ENCODE measurements around the gene GIT2.

Gene GIT2

GRCh38 chr12:109951136-109951535 lies 45.0 kb downstream of the GIT2 start:
- Histone ChIP-seq H3K4me3 (ENCODE audit: low read length) (no peak overlapping the region), H3K4me2 (ENCODE audit: low read length) (no peak overlapping the region), H3K27me3 (ENCODE audit: control insufficient read depth, low read length) (no peaks in the 10 kb centered on the region), H3K79me2 (ENCODE audit: control insufficient read depth, low read length) (no peaks in the 10 kb centered on the region), H3F3A (ENCODE audit: control insufficient read depth, insufficient read depth) (0 out of 2 replicates have a peak, but pooled peaks cover 5% of the 10 kb centered on the region), H3K36me3 (ENCODE audit: control insufficient read depth, low read length) (peaks cover 87% of the 10 kb centered on the region), H3K27ac (ENCODE audit: low read depth, low read length) (no peak overlapping the region), H3K9me2 (replicated peaks; ENCODE audit: control insufficient read depth, low read length) (no peaks in the 10 kb centered on the region), H3K4me1 (ENCODE audit: control insufficient read depth, low read length) (peaks cover 16% of the 10 kb centered on the region), H3K9me3 (ENCODE audit: control insufficient read depth, insufficient read depth, low read length) (no peaks in the 10 kb centered on the region), H4K20me1 (ENCODE audit: control insufficient read depth, insufficient read depth, low read depth, low read length) (0 out of 2 replicates have a peak, but pooled peaks cover 3% of the 10 kb centered on the region)
- TF ChIP-seq, protein P1, sequence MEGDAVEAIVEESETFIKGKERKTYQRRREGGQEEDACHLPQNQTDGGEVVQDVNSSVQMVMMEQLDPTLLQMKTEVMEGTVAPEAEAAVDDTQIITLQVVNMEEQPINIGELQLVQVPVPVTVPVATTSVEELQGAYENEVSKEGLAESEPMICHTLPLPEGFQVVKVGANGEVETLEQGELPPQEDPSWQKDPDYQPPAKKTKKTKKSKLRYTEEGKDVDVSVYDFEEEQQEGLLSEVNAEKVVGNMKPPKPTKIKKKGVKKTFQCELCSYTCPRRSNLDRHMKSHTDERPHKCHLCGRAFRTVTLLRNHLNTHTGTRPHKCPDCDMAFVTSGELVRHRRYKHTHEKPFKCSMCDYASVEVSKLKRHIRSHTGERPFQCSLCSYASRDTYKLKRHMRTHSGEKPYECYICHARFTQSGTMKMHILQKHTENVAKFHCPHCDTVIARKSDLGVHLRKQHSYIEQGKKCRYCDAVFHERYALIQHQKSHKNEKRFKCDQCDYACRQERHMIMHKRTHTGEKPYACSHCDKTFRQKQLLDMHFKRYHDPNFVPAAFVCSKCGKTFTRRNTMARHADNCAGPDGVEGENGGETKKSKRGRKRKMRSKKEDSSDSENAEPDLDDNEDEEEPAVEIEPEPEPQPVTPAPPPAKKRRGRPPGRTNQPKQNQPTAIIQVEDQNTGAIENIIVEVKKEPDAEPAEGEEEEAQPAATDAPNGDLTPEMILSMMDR (IDR thresholded peaks at IDR 0.05; ENCODE audit: low read depth, low read length, poor library complexity, severe bottlenecking) = no peak
- no peak for TF ChIP-seq EZH2phosphoT487 (IDR thresholded peaks at IDR 0.05; ENCODE audit: borderline replicate concordance, low read length)

DNA sequence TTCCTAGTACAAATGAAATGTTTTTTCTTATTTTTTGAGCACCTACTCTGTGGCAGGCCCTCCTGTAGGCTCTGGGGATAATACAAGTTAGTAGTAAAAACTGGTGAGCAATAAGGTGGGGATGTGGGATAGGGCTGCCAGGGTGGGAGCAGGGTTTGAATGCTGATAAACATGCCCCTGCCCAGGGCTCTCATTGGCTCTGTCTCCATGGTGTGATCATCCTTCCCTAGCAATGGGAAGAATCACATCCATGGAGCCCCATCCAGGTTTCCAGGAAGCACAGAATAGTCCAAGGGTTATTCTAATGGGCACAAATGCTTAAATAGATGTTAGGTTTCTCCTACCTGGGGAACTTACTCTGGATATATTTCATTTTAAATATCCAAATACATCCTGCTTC lies 45.5 kb downstream of the GIT2 start:
- Histone ChIP-seq H3K9me3 (ENCODE audit: control insufficient read depth, insufficient read depth, low read length) (no peaks in the 10 kb centered on the region), H3K4me2 (ENCODE audit: low read length) (no peak overlapping the region), H3K4me3 (ENCODE audit: low read length) (no peak overlapping the region), H4K20me1 (ENCODE audit: control insufficient read depth, insufficient read depth, low read depth, low read length) (0 out of 2 replicates have a peak, but pooled peaks cover 3% of the 10 kb centered on the region), H3K4me1 (ENCODE audit: control insufficient read depth, low read length) (peaks cover 16% of the 10 kb centered on the region), H3K27me3 (ENCODE audit: control insufficient read depth, low read length) (no peaks in the 10 kb centered on the region), H3K9me2 (replicated peaks; ENCODE audit: control insufficient read depth, low read length) (no peaks in the 10 kb centered on the region), H3F3A (ENCODE audit: control insufficient read depth, insufficient read depth) (0 out of 2 replicates have a peak, but pooled peaks cover 5% of the 10 kb centered on the region), H3K79me2 (ENCODE audit: control insufficient read depth, low read length) (no peaks in the 10 kb centered on the region), H3K36me3 (ENCODE audit: control insufficient read depth, low read length) (peaks cover 86% of the 10 kb centered on the region), H3K27ac (ENCODE audit: low read depth, low read length) (no peak overlapping the region)
- TF ChIP-seq EZH2phosphoT487 (IDR thresholded peaks at IDR 0.05; ENCODE audit: borderline replicate concordance, low read length) = no peak
- TF ChIP-seq, protein P1 (IDR thresholded peaks at IDR 0.05; ENCODE audit: low read depth, low read length, poor library complexity, severe bottlenecking) = no peak

DNA sequence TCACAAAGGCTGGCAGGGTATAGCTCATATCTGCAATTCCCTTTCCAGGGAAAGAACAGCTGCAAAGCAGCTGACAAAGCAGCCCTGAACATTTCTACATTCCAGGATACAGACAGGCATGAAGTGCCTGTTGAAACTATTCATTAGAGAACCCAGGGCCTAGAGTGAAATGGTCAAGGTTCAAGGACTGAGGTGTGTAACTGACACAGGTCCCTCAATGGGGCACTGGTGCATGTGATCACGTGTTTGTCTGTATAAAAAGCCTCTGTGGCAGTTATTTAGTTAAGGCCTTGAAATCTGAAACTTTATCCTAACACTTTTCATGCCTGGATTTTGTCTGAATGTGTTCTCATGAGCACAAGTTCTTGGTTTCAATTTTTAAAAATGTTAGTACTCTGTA lies 47.1 kb downstream of the GIT2 start:
- H3K9me2 ChIP-seq (replicated peaks; ENCODE audit: control insufficient read depth, low read length) = no peaks in the 10 kb centered on the region
- H3K79me2 ChIP-seq (ENCODE audit: control insufficient read depth, low read length) = no peaks in the 10 kb centered on the region
- H3K9me3 ChIP-seq (ENCODE audit: control insufficient read depth, insufficient read depth, low read length) = no peaks in the 10 kb centered on the region
- H3K4me3 ChIP-seq (ENCODE audit: low read length) = no peak overlapping the region
- no peak overlapping the region for H3K27ac ChIP-seq (ENCODE audit: low read depth, low read length)
- no peaks in the 10 kb centered on the region for H3K27me3 ChIP-seq (ENCODE audit: control insufficient read depth, low read length)
- 0 out of 2 replicates have a peak, but pooled peaks cover 5% of the 10 kb centered on the region for H3F3A ChIP-seq (ENCODE audit: control insufficient read depth, insufficient read depth)
- H4K20me1 ChIP-seq (ENCODE audit: control insufficient read depth, insufficient read depth, low read depth, low read length) = 0 out of 2 replicates have a peak, but pooled peaks cover 3% of the 10 kb centered on the region
- no peak overlapping the region for H3K4me2 ChIP-seq (ENCODE audit: low read length)
- H3K4me1 ChIP-seq (ENCODE audit: control insufficient read depth, low read length) = peaks cover 16% of the 10 kb centered on the region
- no peak for TF ChIP-seq EZH2phosphoT487 (IDR thresholded peaks at IDR 0.05; ENCODE audit: borderline replicate concordance, low read length)
- TF ChIP-seq, protein P1 (IDR thresholded peaks at IDR 0.05; ENCODE audit: low read depth, low read length, poor library complexity, severe bottlenecking) = no peak
- H3K36me3 ChIP-seq (ENCODE audit: control insufficient read depth, low read length) = peaks cover 92% of the 10 kb centered on the region
